CD4-positive, alpha-beta T cell treated with Interleukin-1 beta for 1 hour (primary cell): Measurements from ENCODE around the gene TEK.

ENCODE experiments used
- DNase-seq, 2 donors: peaks; one replicate each; pipeline ENCODE4 v3.0.0-alpha.2; 2020 to 2022

The TEK gene

DNA sequence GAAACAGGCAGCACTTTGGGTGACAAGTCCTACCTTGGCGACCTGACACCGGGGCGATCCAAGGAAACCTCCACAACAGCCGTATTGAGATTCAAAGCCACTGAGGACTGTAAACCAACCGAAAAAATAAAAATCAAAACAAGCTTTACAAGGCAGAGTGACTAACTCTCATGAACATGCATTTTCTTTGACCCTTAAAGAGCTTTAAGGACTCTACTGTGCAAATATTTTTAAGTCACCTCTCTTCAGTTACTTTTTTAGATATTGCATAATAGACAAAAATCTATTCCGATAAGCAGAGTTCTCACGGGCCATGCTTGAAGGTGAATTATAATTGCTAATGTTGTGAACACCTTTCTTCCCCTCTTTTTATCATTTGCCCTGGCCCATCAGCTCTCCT lies 149.6 kb downstream of the TEK start:
- no peak for DNase-seq

DNA sequence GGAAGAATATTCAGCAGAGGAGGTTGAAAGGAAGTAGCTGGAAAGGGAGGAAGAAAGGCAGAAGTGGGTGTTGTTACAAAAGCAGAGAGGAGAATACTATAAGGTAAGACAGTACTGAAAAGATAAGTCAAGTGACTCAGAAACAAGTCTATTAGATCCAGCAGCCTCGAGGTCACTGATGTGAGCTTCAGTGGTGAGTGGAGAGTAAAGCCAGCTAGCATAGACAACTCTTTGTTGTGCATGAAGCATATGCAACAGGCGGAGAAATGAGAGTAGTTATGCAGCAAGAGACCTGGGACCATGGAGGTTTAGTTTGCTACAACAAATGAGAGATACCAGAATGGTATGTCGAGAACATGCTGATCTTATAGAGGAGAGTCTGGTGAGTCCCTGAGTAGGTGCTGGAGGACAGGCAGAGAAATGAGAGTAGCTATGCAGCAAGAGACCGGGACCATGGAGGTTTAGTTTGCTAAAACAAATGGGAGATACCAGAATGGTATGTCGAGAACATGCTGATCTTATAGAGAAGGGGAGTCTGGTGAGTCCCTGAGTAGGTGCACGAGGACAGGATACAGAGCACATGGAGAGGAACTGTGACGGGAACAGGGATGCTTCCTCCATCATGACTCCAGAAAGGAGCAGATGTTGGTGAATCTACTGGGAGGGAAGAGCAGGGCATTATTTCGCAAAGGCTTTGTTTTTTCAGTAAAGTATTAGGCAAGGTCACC lies 151.9 kb downstream of the TEK start:
- DNase-seq = no peak

DNA sequence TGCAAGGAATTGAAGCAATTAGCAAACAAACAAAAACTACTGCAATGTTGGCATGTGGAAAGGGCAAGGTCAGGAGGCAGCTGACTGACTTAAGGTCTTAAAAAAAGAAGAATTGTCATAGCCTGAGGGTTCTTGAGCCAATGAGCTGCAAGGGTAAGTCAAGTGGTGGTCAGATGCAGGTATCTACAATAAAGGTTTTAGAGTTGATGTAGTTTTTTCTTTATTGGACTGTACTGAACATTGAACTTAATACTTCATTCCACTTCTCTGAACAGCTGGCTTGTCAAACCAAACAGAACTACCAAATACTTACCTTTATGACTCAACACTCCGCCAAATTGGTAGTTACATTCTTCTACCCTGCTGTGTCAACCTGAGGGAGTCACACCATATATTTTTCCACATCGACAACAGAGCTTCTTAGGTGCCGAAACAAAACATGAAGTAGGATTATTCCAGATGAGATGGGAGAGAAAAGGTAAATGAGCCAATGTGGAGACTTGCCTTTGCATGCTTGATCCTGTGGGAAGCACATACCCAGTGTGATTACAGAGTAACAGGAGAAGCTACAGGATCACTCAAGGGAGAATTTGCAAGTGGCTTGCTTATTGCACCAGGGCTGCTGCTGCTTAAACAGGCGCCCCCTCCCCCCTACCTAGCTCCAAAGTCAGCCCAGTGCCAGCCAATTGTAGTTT lies 152.6 kb downstream of the TEK start:
- DNase-seq = no peak

DNA sequence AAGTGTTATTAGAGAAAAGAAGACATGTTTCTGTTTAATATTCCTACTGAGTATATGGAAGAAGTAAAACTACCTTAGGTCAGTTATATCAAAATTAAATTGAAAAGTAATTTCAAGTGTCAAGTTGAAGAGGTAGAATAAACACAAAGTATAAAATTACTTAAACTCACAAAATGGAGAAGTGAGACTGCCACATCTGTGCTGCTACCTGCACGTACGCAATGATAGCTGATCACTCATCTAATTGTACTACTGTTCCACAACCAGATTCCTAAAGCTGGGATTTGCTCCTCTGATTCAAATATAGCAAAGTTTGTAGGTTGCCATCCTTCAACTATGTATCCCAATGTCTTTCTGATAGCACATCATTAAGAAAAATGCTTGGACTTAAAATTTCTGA lies 163.1 kb downstream of the TEK start:
- no peak for DNase-seq

DNA sequence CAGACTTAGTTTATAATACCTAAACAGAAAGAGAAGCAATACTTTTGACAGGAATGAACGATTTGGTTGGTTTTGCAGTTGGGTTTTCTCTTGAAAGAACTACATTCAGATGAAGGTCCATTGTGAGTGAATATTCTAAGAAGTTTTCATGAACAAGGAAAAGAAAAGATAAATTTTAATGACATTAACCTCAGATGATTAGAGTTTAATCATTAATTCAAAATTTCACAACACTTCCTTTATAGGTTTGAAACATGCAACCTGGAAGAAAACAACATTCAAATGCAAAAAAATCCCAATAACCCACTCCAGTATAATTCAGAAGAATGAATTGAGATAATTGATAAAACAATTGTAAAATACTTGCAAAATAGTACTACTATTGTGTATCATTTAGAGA lies 164.2 kb downstream of the TEK start:
- no peak for DNase-seq

DNA sequence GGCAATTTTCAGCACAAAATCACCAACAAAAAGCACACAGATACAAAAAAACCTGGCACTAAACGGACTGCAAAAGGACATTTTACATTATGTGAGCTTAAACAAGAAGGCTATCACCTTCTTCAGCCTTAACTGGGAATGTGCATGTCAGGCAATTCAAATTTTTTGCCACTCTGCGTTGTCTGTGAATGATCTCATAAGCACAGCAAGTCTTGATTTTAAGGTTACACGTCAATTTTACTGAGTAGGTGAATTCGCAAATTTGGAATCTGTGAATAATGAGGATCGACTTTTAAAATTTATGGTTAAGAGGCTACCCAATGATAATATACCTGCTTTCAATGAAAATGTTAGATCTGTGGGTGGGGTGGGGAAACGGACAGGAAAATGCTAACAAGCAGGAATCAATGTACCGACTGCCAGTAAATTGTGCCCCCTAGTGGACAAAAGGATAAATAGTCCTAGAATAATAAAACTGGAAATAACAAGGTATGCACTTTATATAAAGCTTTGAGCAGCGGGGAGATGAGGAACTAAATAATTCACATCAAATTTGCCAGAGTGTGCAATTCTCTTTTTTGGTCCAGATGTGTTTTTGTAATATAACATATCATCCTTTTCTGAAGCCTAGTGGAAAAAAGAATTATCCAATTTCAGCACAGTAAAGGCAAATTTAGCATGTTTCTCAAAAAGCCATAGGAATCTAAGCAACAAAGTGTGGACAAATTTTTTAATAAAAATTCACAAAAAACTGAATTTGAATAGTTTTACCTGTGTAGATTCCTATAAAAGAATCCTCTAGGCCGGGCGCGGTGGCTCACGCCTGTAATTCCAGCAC lies 167.4 kb downstream of the TEK start:
- DNase-seq = peak in 1 of 2 donors; percentile 36

DNA sequence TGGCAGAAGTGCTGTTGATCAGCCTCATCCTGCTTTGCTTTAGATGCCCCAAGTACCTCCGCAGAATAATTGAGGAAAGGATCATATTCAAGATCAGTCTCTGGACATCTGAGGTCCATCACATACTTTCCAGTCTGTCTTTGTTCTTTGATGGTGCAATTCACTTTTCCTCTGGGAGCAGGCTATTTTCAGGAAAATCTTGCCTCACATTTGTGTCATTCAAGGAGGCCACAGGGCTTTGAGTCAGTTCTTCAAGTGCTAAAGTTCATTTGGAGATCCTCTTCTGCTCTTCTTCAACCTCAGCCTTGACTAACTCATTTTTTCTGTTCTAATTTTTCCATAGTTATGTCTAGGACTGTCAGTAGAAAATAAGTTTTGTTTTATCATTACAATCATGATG lies 169.3 kb downstream of the TEK start:
- no peak for DNase-seq

DNA sequence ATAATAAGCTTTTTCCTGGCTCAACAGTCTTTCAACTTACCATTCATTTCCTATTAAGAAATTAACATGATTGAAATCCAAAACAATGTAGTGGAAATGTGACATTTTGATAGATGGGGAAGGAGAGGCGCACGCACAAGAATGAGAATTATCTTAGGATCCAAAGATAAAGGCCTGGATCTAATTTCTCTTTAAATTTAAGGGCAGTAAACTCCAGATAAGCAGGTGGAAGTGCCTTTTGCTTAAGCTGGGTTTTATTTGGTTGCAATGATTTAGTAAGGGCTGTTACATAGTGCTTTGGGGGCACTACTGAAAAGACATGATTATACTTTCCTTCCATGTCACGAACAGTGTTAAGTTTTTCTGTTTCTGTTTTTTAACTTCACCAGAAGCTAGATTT lies 170.6 kb downstream of the TEK start:
- no peak for DNase-seq
